HG02678 (cell line): ENCODE measurements around the gene PPM1B.
A peak's percentile ranks its signal among the peaks of the same experiment; 100 is the strongest.
"Not testable (repeated sequence)": the region's sequence is repeated elsewhere in the genome, so short reads cannot be mapped to it uniquely, and the experiment has no call there.

Source experiments
- ATAC-seq: cut with Tn5 transposase; IDR thresholded peaks from one replicate; pipeline ENCODE4 v1.9.1; 2021; ENCODE audit warnings: mild to moderate bottlenecking, moderate library complexity; ENCODE audit not compliant: unreplicated experiment

PPM1B gene

GRCh38 chr2:44168681-44169154 lies at the start of gene PPM1B:
TSS of gene PPM1B (plus strand) at chr2:44168875. CDS start at chr2:44201200, 32,325 bp downstream.
- peak; percentile 70 for ATAC-seq

- ATAC-seq: no peak
Observed at GRCh38 chr2:44119878-44120277, 48.8 kb upstream of the PPM1B start.

GRCh38 chr2:44120428-44120827 lies 48.2 kb upstream of the PPM1B start:
- no peak for ATAC-seq

- no peak for ATAC-seq
Observed at GRCh38 chr2:44121899-44122298, 46.8 kb upstream of the PPM1B start.

- ATAC-seq: no peak
Observed at GRCh38 chr2:44124500-44124899, 44.2 kb upstream of the PPM1B start.

- no peak for ATAC-seq
Observed at GRCh38 chr2:44126106-44126797, 42.4 kb upstream of the PPM1B start.

GRCh38 chr2:44130441-44130840 lies 38.2 kb upstream of the PPM1B start:
- ATAC-seq: no peak

- ATAC-seq: no peak
Observed at GRCh38 chr2:44131177-44131576, 37.5 kb upstream of the PPM1B start.

- not testable (repeated sequence) for ATAC-seq
Observed at GRCh38 chr2:44133602-44134001, 35.1 kb upstream of the PPM1B start.

- no peak for ATAC-seq
Observed at GRCh38 chr2:44134848-44135247, 33.8 kb upstream of the PPM1B start.

- no peak for ATAC-seq
Observed at GRCh38 chr2:44135296-44135695, 33.4 kb upstream of the PPM1B start.

- no peak for ATAC-seq
Observed at GRCh38 chr2:44135771-44136170, 32.9 kb upstream of the PPM1B start.

GRCh38 chr2:44136252-44136651 lies 32.4 kb upstream of the PPM1B start:
- no peak for ATAC-seq

- ATAC-seq: no peak
Observed at GRCh38 chr2:44137048-44137447, 31.6 kb upstream of the PPM1B start.

GRCh38 chr2:44137872-44138551 lies 30.7 kb upstream of the PPM1B start:
- no peak for ATAC-seq

GRCh38 chr2:44139741-44140140 lies 28.9 kb upstream of the PPM1B start:
- no peak for ATAC-seq

GRCh38 chr2:44142306-44142705 lies 26.4 kb upstream of the PPM1B start:
- ATAC-seq: no peak

- ATAC-seq: no peak
Observed at GRCh38 chr2:44143701-44144100, 25.0 kb upstream of the PPM1B start.

- ATAC-seq: no peak
Observed at GRCh38 chr2:44148999-44149398, 19.7 kb upstream of the PPM1B start.

- ATAC-seq: no peak
Observed at GRCh38 chr2:44150473-44150872, 18.2 kb upstream of the PPM1B start.

GRCh38 chr2:44152865-44153669 lies 15.6 kb upstream of the PPM1B start:
- no peak for ATAC-seq
